Stimulated activated CD4-positive, alpha-beta T cell treated with anti-CD3 and anti-CD28 coated beads, Interleukin-2, amount 100 ng/mL, for 24 hours (primary cell): ENCODE results near the gene ADCYAP1.

Source experiments
- DNase-seq, 2 donors: peaks; one replicate each; pipeline ENCODE4 v3.0.0-alpha.2; 2020

Gene ADCYAP1

DNA sequence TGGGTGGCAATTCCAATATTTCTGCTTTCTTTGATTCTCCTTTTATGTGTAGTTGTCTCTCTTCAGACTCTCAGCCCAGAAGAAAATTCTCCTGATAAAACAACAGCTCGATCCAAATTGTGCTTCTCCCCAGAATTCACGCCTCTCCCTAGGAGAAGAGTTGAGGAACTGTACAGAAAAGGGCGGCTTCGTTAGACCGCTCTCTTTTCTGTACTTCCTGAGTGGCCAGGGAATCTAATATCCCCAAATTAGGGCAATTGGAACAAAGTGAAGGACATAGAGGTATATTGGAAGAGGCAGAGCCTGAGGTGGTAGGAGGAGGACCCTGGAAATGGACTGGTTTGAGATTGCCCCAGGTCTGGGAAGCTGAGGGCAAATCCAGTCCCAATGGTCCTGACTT is 5.6 kb downstream of the ADCYAP1 start:
- no peak for DNase-seq

DNA sequence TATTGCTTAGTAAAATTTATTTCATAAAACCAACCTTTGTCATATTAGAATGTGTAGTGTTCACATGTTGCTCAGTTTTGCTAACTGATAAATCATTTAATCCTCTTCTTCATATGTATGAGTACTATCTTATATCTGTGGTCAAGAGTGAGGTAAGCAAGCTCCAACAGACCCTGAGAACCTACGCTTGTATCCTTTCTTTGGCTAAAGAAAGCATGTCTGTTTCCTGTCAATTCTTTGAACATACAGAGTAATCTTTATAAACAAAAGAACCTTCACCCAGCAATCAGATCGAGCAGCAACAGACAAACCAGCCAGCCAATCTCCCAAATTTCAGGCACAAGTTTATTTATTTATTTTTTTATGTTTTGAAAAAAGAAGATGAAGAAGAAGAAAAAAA is 6.4 kb downstream of the ADCYAP1 start:
- DNase-seq: no peak

DNA sequence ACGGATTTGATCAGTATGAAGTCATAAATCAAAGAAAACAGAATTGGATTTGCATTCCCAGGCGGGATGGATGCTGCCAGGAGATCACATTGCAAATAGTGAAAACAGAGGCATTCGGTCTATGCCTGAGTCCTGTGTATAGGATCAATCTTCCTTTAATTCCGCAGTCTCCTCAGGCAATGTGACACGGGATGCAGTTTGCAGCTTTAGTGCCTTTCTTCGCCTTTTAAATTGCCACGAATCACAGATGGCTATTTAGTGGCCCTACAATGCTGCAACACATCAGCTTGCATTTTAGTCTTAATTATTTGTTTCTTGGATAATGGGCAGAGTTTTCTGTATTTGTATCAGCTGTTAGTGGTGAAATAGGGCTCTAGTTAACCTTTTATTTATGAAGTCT is 6.8 kb downstream of the ADCYAP1 start:
- no peak for DNase-seq

DNA sequence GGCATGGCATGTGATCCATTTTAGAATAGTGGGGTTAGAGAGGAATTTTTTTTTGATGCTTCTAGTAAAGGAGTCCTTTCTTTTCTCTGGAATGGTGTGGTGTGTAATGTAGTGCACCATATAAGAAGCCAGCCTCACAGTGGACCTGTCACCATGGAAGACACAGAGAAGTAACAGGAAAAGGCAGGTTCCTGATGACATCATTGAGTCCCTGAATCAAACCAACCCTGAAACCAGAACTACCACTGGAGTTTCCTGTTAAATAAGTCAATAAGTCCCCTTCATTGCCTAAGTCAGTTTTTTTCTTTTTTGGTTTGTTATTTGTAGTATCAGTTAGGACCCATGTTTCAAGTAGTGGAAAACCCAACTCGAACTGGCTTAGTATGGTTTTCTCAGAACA is 11.9 kb downstream of the ADCYAP1 start:
- no peak for DNase-seq

DNA sequence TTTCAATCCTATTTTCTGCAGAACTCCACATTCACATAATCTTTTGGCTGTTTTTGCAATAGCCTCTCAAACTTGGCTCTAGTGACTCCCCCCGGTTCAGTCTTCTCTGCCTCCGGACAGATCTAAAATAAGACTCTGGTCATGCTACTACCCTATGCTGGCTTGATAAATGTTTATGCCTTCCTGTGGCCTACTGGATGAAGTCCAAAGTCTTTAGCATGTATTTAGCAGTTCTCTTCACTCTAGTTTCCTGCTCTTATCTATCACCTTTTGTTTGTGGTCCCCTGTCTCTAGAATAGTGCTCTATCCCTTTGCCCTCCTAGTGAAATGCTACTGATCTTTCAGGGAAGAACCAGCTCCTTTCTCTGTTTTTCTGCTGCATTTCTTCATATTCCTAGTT is 14.4 kb downstream of the ADCYAP1 start:
- no peak for DNase-seq

DNA sequence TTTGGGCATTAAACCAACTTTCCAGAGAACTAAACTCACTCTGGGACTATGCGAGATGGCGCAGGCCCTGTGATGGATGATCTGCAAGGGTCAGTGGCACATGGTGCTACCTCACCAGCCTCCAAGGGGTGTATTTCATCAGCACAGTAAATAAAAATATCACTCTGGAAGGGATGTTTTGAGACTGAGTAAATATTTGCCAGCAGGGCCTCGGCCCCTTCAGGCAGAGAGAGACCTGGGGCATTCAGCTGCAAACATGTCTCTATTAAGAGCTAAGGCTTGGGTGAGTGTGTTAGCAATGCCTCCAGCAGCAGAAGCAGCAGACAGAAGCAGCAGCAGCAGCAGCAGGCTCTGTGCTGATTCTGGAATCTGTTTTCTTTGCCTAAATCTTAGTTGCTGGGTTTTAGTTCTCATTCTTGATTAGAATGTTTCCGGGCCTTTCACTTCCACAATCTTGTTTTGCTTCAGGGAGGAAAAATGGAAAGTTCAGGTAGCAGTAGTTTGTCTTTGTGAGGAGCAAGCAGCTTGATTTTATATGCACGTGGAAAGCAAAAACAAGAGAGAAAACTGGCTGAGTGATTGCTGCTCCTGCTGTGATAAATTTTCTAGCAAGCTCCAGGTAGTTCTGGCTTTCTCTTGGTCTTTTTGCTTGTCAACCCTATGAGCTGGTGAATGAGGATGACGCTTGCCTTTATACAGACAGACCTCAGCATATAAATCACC is 18.6 kb downstream of the ADCYAP1 start:
- no peak for DNase-seq

DNA sequence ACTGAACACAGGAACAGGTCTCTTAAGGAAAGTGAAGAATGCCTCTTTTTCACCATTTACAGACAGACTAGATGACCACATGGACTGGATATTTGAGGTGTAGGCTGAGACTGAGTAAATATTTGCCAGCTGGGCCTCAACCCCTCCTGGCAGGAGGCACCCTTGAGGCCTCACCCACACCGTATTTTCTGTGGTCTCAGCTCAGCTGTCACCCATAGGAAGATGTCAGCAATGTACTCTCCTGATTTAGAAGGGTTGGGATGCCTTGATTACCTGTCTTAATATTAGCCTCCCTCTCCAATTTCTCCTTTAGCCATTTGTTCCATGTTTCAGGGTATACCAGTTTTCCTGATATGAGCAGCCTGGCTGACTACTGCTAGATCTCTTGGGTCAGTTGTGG is 20.3 kb downstream of the ADCYAP1 start:
- no peak for DNase-seq

DNA sequence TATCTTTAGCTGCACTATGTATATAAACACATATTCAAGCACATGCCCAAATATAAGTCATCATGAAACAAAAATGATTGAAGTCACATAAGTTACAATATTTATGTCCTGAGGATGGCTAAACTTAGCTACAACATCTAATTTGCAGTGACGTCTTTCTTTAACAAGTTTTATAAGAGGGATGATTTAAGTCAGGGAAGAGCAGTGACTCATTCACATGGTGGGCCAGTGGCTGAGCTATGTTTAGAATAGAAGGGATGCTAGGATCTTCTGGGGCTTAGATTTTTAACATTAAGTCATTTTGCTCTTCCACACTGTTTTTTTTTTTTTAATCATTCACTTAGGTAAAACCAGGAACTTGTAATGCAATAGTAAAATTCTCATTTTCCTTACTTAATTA is 22.3 kb downstream of the ADCYAP1 start:
- DNase-seq: no peak

DNA sequence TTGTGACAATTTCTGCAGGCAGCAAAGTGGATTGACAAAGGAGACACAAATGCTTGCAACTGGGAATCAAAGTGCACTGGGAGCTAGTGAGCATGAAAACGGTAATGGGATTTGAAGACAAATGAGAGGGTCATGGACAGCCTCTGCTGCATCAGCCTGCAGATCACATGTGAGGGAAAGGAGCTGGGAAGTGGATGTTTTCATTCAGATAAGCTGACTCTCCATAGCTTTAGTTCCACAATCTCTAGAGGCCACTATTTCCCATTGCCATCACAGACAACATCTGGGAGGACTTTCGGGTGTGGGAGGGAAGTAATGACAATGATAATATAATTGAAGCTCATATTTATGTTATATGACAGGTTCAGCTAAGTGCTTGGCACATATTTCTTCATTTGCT is 28.4 kb downstream of the ADCYAP1 start:
- no peak for DNase-seq

DNA sequence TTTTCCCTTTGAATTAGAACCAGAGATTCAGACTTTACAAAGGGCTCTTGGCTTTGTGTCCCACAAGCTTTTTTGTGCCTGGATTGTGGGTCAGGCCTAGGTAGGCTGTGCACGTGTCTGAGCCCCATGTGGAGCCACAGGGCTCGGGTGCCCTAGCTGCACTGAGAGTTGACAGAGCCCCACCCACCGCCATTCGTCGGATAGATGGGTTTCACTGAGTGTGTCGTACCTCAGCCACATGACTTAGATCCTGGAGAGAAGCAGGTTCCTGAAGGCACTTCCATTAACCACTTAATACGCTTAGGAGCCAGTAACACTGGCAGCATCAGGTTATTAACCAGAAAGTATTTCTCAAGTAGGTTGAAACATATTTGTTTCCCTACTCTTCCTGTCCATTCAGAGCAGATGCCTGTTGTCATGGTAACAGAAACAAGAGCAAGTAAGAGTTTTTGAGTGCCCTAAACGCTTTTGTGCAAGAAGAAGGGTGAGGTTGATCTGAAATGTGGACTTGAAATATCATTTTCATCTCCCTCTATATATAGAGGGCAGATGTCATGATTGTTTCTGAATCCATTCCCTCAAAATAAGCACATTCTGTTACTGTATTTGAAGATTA is 30.0 kb downstream of the ADCYAP1 start:
- no peak for DNase-seq

DNA sequence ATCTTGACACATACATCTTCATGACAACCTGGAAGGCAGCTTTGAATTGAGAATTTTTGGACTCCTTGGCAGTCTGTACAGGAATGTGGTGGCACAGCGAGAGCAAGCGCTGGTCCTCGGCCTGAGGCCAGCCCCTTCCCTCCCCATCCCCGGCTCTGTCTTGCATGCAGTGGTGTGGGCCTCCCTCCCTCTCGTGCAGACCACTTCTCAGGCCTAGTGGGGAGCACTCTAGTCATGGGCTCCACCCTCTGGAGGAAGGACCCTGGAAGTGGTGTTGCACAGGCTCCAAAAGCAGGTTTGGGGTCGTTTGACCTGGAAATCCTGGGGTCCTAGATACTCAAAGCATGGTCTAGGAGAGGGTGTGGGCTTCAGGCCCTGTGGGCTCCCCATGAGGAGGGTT is 32.3 kb downstream of the ADCYAP1 start:
- no peak for DNase-seq

DNA sequence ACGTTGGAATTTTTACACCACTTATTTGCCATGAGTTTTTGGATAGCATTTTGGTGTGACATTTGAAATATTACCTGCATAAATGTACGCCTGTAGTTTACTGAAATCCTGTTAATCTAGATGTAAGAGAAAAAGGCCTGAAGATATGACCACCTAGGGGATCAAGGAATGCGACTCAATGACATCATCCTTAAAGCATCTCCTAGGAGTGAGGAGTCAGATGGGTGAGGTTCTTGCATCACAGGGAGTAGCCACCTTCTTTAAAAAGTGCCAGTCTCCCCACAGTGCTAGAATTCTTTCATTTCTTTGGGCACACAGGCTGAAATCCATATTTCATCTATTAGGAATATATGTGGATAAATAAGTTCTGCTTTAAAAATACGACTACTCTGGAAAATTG is 34.5 kb downstream of the ADCYAP1 start:
- DNase-seq: no peak

DNA sequence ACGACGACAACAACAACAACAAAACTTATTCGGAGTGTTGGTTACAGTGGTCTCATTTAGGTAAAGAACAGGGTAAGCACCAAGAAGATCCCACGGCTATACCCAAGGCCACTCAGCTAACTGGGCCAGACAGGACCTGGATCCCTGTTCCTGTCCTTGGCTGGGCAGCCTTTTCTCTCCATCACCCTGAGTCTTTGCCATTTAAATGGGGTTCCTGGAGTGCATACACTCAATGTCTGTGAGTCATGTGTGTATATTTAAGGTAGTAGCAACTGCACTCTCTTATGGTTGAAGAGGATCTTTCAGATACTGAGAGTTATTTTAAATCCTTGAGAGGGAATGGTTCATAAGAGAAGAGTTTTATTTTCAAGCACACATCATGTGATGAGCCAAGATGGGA is 35.3 kb downstream of the ADCYAP1 start:
- DNase-seq: no peak

DNA sequence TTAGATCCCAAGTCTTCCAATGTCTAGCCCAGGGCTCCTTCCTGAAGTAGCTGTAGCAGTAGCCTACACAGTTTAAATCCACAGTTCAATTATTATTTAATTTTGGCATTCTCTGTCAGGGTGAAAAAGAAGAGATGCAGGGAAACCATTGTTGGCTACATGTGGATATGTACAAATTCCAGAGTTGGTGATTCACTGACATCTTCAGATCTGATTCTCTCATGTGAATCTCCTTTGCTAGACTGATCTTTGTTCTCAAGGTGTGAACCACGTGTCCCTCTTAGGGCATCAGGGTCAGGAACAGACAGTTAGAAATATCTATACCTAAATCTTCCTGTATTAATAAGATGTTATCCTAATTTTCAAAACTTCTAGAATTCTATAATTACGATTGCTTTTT is 36.7 kb downstream of the ADCYAP1 start:
- DNase-seq: no peak

DNA sequence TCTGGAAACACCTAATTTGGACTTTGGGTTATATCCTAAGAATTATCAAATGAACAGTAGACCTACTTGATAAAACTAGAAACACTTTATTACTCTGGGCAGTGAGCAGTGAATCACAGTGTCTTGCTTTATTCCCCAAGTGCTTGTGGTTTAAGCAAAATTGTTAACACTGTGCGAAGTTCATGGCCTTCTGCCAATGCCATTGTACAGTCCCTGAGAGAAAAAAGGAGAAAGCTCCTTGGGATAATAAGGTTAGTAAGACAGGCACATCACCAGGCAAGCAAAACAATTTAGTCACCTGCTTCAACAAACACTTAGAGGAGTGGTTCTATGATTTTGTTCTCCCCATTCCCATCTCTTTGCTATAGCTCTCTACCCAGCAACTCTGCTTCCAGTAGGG is 39.8 kb downstream of the ADCYAP1 start:
- no peak for DNase-seq

DNA sequence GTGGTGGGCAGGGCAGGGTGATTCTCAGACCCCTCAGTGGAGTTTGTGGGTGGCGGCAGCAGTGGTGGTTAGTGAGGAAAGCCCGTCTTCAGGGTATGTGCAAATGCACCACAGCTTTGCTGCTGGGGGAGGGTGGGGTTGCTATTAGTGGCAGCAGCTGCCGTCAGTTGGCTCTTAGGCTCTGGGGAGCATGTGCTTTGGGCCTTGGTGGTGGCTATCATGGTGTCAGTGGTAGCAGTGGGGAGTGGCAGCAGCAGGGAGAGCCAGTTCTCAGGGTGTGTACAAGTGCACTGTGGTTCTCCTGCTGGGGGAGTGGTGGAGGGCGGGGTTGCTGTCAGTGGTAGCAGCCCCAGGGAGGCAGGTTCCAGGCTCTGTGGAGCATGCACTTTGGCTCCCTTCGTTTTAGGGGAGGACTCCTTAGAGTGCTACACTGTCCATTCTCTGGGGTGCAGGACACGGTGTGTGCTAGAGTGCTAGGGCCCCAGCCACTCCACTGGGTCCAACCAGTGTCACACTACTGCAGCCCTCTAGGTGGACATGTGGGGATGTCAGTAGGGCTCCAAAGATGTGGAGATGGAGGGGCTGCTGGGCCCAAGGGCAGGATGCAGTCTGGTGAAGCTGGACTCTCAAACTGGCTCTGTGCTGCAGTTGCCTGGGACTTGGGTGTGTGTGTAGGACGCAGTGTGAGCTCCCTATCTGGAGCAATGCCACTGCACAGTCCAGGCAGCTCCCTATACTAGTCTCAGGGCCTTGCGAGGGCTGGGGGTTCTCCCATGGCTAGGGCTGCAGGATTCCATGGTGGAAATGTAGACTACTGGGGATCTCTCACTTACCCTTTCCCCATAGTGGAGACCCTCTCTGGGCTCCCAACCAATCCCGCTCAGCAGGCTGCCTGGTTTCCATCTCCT is 45.3 kb downstream of the ADCYAP1 start:
- no peak for DNase-seq

DNA sequence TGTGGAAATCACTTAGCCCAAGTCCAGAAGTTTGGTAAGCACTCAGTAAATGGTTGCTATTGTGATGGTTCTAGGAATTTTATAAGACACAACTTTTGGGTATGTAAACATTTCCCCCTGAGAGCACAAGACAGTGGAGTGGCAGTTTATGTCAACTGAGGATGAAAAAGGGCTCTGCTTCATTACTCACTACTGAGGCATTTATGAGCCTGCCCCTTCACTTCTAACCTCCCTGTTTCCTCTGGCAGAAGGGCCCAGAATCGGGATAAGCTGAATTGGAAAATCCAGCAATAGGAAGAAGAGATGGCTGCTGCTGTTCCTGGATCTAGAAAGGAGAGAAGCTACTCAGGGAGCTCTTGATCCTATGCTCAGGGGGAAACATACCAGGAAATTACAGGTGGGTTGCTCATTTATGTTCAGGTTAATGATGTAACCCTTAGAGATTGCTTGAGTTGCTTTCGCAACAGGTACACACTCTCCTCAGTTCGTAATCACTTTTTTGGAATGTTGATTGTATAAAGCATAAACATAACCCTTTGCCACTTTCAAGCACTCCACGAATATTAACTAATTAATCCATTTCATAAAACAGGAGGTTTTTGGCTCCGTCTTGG is 46.3 kb downstream of the ADCYAP1 start:
- DNase-seq: no peak

DNA sequence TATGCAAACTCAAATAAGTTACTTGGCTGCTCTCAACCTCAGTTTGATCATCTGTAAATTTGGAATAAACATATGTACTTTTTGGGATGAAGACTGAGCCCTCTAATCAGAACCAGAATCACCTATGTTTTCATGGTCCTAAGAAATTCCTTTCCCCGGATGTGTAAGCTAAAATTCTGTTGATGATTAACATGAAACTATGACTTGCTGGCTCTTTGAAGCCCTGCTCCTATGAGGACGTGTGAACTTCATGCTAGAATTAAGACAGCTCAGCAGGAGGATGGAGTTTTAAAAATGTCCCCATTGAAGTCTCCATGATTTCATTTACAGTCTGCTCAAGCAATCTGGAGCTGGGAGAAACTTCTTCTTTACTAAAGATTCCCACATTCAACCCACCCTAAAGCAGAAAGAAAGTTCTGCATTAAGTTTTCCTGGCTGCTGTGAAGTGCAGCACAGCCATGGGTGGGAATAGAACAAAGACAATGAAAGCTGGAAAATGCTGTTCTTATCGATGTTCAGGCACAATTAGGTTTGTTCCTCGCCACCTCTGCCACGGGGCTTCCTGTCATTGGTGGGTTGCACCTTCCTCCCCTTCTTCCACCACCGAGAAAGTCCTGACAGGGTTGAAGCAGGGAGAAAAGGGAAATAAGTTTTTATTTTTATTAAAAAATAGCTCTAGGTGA is 50.9 kb downstream of the ADCYAP1 start:
- DNase-seq: no peak

DNA sequence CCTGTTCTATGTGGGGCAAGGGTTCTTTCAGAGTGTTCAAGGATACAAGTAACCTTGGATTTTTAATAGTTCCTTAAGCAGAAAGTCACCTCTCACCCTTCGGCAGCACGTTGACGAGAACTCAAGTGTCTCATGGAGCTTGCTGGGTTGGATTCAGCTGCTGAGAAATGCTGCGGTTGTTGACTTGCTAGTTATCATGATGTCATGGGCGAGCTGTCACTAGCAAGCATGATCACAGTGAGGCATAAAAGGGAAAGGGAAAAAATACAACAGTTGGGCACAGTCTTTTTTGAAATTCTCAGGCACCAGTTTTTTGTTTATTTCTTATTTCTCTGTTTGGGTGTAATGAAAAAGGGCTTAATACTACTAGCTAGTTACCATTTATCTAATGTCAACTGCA is 53.2 kb downstream of the ADCYAP1 start:
- DNase-seq: no peak

DNA sequence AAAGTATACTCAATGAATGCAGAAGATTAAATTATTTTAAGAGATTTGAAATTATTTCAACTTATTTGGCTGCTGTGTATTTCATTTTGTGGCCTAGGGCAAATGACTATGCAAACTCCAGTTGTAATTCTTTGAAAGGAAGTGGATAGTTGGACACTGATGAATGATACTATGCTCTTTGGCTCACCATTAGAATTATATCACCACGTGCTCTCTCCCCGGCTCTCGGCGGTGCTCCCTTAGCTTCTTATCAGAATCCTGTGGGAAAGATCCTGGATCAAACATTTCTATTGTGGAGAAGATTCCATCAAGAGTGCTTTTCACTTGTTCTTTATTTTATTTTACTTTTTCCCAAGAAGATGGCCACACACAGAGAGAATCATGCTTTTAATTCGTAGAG is 55.2 kb downstream of the ADCYAP1 start:
- DNase-seq: no peak
